GM18511 (cell line): ENCODE results near the gene VAMP5.
"Not testable (repeated sequence)": the region's sequence is repeated elsewhere in the genome, so short reads cannot be mapped to it uniquely, and the experiment has no call there.

Experiments used
- ATAC-seq: cut with Tn5 transposase; IDR thresholded peaks from one replicate; pipeline ENCODE4 v1.9.1; 2021; ENCODE audit warnings: mild to moderate bottlenecking, moderate library complexity; ENCODE audit not compliant: unreplicated experiment

The VAMP5 gene

GRCh38 chr2:85582492-85582891 is 1.7 kb upstream of the VAMP5 start:
- ATAC-seq: no peak

GRCh38 chr2:85583667-85584353 is 421 bp upstream of the VAMP5 start:
- no peak for ATAC-seq

GRCh38 chr2:85584857-85585780 is 888 bp downstream of the VAMP5 start:
- peak; percentile 49 for ATAC-seq

- ATAC-seq: no peak
Measured at GRCh38 chr2:85585781-85586105, 1.5 kb downstream of the VAMP5 start.

- no peak for ATAC-seq
Measured at GRCh38 chr2:85588236-85588635, 4.0 kb downstream of the VAMP5 start.

GRCh38 chr2:85588645-85589044 is 4.4 kb downstream of the VAMP5 start:
- ATAC-seq: no peak

- ATAC-seq: no peak
Measured at GRCh38 chr2:85589181-85589580, 5.0 kb downstream of the VAMP5 start.

- ATAC-seq: no peak
Measured at GRCh38 chr2:85589982-85590791, 6.0 kb downstream of the VAMP5 start.

- no peak for ATAC-seq
Measured at GRCh38 chr2:85590950-85591349, 6.7 kb downstream of the VAMP5 start.

GRCh38 chr2:85591563-85591962 is 7.3 kb downstream of the VAMP5 start:
- no peak for ATAC-seq

- not testable (repeated sequence) for ATAC-seq
Measured at GRCh38 chr2:85592299-85592698, 8.1 kb downstream of the VAMP5 start.

- ATAC-seq: no peak
Measured at GRCh38 chr2:85593023-85593422, 8.8 kb downstream of the VAMP5 start.

- ATAC-seq: peak; percentile 3
Measured at GRCh38 chr2:85594715-85595300, 10.6 kb downstream of the VAMP5 start.

- ATAC-seq: peak; percentile 99
Measured at GRCh38 chr2:85595301-85596025, 11.2 kb downstream of the VAMP5 start, which contains the start of gene RNF181. Gene RNF181, plus strand, starts transcription at chr2:85595745. Its CDS starts 19 bp downstream, at chr2:85595764.

- ATAC-seq: no peak
Measured at GRCh38 chr2:85596026-85596333, 11.7 kb downstream of the VAMP5 start.

- no peak for ATAC-seq
Measured at GRCh38 chr2:85596486-85597143, 12.4 kb downstream of the VAMP5 start.

GRCh38 chr2:85597241-85597640 is 13.0 kb downstream of the VAMP5 start:
- ATAC-seq: no peak

GRCh38 chr2:85598594-85599340 is 14.5 kb downstream of the VAMP5 start:
- ATAC-seq: no peak
